ENCODE measurements around the gene WNT10A.

DNA sequence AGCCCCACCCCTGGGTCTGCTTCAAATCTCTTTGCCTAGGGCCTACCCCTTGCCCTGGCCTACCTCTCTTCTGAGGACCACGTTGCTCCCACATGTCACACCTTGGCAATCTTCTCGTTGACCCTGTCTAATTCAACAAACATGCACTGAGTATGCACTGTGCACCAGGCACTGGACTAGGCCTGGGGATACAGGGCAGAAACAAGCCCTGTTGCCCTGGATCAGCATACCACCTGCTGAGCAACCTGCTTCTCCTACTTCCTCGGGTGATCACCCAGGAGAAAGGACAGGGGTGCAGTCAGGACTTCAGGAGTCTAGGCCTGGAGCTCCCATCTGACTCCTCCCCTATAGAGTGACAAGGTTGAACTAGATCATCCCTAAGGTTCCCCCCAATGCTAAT lies 9.7 kb downstream of the WNT10A start:
- TF ChIP-seq, protein P1, sequence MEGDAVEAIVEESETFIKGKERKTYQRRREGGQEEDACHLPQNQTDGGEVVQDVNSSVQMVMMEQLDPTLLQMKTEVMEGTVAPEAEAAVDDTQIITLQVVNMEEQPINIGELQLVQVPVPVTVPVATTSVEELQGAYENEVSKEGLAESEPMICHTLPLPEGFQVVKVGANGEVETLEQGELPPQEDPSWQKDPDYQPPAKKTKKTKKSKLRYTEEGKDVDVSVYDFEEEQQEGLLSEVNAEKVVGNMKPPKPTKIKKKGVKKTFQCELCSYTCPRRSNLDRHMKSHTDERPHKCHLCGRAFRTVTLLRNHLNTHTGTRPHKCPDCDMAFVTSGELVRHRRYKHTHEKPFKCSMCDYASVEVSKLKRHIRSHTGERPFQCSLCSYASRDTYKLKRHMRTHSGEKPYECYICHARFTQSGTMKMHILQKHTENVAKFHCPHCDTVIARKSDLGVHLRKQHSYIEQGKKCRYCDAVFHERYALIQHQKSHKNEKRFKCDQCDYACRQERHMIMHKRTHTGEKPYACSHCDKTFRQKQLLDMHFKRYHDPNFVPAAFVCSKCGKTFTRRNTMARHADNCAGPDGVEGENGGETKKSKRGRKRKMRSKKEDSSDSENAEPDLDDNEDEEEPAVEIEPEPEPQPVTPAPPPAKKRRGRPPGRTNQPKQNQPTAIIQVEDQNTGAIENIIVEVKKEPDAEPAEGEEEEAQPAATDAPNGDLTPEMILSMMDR (IDR thresholded peaks at IDR 0.05), result no peak
- no peak for TF ChIP-seq POLR2AphosphoS5 (IDR thresholded peaks at IDR 0.05)
